GM18870 (cell line): Measurements from ENCODE around the gene WTIP.
"Not testable (repeated sequence)": the region's sequence is repeated elsewhere in the genome, so short reads cannot be mapped to it uniquely, and the experiment has no call there.

Source experiments
- ATAC-seq: cut with Tn5 transposase; IDR thresholded peaks from one replicate; pipeline ENCODE4 v1.9.1; 2021; ENCODE audit warnings: moderate library complexity; ENCODE audit not compliant: unreplicated experiment

Gene WTIP

GRCh38 chr19:34480971-34481841 lies at the start of gene WTIP:
TSS of gene WTIP (plus strand) at chr19:34481758. CDS start at chr19:34481975, 217 bp downstream.
- ATAC-seq: no peak

DNA sequence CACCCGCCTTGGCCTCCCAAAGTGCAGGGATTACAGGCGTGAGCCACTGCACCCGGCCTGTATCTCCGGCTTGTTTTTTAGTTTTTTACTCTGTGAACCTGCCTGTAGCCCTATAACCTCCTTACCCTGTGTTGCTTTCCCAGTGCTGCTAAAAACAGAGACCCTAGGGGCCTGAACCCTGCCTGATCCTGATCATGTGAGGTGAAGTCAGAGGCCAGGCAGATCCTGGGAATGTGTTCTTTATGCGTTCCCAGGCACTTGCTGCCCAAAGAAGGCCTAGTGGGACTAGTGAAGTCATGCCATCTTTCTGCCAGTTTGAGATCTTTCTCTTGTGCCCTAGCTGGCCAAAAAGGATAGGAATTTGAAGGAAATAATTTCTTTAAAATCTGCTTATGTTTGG lies 48.8 kb upstream of the WTIP start:
- no peak for ATAC-seq

GRCh38 chr19:34436716-34437115 lies 44.8 kb upstream of the WTIP start:
- no peak for ATAC-seq

GRCh38 chr19:34448191-34448590 lies 33.4 kb upstream of the WTIP start:
- no peak for ATAC-seq

DNA sequence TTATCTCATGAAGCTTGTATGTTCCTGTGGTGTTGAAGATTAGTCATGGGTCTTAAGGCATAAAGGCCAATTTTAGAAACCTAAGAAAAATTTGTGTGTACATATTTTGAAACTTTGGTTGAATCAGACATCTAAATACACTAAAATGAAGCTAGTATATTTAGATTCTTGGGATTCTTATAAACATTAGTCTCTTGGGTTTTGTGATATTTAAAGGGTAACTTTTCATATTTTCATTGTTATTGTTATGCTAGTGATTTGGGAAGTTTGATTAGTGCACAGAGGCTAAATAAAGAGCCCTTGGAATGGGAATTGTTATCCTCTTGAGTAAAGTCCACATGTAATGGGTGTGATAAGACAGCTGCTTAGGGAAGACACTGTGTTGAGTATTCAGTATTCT lies 28.8 kb upstream of the WTIP start:
- ATAC-seq: no peak

- ATAC-seq: no peak
Observed at GRCh38 chr19:34454091-34454490, 27.5 kb upstream of the WTIP start.

DNA sequence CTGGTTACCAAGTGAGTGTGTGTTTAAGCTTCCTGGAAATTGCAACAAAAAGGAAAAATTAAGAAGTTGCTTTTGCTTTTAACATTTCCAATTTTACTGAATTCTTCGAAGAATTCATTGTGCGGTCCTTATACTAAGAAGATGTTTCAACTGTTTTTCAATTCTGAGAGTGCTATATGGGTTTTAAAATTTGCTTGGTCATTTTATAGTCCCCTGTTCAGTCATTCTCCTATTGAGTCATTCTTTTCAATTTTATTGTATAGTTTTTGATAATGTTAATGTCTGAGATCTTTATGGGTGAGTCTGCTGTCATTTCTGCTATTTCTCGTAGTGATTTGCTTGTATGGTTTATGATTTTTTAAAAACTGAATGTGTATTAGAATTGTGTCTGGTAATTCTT lies 26.9 kb upstream of the WTIP start:
- ATAC-seq: no peak

DNA sequence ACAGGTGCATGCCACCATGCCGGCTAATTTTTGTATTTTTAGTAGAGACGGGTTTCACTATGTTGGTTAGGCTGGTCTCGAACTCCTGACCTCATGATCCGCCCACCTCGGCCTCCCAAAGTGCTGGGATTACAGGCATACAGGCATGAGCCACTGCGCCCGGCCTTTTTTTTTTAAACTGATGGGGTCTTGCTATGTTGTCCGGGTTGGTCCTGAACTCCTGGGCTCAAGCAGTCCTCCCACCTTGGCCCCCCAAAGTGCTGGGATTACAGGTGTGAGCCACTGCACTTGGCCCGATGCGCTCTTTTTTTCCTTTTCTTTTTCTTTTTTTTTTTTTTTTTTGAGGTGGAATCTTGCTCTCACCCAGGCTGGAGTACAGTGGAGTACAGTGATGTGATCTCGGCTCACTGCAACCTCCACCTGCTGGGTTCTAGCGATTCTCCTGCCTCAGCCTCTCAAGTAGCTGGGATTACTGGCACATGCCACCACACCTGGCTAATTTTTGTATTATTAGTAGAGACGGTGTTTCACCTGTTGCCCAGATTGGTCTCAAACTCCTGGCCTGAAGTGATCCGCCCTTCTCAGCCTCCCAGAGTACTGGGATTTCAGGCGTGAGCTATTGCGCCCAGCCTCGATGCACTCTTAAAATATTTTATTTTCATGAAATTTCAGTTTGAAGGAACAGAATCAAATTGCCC lies 25.6 kb upstream of the WTIP start:
- not testable (repeated sequence) for ATAC-seq

- no peak for ATAC-seq
Observed at GRCh38 chr19:34457446-34457845, 24.1 kb upstream of the WTIP start.

DNA sequence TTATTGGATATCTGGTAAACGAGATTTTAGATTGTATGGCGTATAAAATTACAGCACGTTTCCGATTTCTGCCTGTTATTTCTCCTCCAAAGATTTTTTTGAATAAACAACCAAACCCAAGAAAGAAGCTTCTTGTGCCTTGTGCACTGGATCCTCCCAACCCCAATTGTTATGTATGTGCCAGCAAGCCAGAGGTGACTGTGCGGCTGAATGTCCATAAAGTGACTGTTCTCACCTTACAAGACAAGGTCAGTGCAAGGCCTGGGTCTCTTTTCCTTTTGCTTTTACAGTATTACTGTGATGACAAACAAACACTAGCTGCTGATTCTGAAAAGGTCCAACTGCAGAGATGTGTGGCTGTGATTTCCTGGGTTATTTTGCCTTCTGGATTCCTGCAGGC lies 22.9 kb upstream of the WTIP start:
- no peak for ATAC-seq

DNA sequence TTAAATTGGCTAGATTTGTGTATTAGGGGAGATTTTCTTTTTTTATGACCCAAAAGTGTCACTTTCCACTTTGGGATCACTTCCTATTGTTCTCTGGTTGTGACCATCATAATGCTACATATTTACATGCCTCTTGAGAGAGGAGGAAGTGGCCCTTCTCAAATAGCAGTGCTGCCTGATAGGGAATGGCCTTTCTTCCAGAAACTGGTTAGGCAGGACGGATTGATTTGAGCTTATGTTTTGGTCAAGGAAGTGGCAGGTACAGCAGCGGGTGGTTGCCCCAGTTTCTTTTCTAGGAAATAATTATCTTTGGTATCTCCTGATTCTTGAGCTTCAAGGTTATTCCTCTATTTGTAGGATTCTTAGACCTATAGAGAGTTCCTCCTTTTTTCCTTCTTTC lies 21.9 kb upstream of the WTIP start:
- ATAC-seq: no peak

DNA sequence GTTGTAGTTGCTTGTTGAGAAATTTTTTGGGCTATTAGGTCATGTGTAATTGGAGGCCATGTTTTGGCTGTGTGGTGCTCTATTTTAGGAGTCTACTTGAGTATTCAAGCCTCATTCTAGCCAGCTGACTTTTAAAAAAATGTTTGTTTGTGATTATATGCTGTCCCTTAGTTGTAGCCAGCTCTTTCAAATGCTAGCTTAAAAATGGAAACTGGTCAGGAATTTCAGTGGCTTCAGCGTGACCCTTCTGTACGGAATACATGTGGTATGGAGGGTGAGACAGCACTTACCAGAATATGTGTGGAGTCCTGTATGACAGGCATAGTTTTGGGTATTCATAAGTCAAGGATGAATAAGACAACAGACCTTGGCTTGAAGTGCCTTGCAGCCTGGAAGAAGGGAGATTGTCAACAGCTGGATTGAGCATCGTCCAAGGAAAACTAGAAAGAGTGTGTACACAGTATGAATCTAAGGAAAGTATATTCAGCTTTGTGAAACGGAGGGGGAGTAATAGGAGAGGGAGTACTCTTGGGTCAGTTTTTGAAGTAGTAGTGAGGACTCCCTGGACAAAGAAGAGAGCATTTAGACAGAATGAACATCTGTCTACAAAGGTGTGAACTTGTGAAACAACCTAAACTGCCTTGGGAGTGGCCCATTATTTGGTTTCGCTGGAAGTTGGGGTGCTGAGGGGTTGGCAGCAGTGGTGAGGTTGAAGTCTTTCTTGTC lies 20.0 kb upstream of the WTIP start:
- no peak for ATAC-seq

DNA sequence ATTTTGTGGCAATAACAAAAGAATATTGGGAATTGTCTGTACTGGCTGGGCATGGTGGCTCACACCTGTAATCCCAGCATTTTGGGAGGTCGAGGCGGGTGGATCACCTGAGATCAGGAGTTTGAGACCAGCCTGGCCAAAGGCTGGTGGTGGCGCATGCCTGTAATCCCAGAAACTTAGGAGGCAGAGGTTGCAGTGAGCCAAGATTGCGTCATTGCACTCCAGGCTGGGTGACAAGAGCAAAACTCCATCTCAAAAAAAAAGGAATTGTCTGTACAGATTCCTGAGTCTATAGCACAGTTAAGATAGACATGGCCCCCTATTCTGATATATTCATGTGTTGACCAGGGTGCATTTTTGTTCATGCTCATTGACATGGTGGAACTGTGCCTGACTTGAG lies 16.8 kb upstream of the WTIP start:
- ATAC-seq: not testable (repeated sequence)

DNA sequence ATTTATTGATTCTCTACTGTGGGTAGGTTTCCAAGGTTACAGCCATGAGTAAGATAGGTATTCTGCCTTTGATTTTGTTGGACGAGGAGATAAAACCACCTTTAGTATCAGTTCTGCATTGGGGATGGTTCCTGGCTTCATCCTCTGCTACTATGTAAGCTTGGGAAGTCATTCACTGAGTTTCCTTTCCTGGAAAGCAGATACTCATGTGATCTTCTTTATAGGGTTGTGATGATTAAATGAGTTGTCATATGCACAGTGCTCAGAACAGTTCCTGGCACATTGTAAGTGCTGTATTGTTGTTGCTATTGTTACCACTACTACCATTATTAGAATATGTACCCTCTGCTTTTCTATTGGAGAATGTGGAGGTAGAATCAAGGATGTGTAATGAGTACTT lies 13.1 kb upstream of the WTIP start:
- ATAC-seq: no peak

DNA sequence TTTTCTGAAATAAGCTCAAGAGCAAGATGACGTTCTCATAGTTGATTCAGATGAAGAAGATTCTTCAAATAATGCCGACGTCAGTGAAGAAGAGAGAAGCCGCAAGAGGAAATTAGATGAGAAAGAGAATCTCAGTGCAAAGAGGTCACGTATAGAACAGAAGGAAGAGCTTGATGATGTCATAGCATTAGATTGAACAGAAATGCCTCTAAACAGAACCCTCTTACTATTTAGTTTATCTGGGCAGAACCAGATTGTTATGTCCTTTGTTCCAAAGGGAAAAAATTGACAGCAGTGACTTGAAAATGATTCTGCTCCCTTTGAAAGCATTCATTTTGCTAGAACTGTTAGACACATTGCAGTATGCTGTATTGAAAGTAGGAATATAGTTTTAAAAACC lies 12.5 kb upstream of the WTIP start:
- not testable (repeated sequence) for ATAC-seq

- ATAC-seq: no peak
Observed at GRCh38 chr19:34471906-34472700, 9.5 kb upstream of the WTIP start.

DNA sequence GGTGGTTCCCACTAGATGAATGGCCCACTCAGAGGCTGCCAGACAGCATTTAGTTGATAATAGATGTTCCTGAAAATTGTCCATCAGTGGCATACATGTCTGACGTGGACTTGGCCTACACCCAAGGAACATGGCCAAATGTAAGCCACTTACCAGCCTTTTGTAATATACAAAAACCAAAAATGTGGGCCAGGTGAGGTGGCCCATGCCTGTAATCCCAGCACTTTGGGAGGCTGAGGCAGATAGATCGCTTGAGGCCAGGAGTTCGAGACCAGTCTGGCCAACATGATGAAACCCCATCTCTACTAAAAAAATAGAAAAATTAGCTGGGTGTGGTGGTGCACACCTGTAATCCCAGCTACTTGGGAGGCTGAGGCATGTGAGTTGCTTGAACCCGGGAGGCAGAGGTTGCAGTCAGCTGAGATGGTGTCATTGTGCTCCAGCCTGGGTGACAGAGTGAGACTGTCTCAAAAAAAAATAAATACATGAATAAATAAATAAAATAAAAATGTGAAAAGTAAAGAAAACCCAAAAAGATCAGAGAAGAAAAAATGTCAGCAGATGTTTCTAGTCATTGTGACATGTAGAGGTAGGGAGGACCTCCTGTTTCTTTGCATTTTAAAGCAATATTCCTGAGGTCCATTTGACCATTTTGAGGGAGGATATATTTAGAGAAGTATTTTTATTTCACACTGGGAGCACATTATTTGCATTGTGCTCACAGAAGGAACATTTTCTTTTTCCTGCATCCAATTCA lies 7.1 kb upstream of the WTIP start:
- no peak for ATAC-seq

DNA sequence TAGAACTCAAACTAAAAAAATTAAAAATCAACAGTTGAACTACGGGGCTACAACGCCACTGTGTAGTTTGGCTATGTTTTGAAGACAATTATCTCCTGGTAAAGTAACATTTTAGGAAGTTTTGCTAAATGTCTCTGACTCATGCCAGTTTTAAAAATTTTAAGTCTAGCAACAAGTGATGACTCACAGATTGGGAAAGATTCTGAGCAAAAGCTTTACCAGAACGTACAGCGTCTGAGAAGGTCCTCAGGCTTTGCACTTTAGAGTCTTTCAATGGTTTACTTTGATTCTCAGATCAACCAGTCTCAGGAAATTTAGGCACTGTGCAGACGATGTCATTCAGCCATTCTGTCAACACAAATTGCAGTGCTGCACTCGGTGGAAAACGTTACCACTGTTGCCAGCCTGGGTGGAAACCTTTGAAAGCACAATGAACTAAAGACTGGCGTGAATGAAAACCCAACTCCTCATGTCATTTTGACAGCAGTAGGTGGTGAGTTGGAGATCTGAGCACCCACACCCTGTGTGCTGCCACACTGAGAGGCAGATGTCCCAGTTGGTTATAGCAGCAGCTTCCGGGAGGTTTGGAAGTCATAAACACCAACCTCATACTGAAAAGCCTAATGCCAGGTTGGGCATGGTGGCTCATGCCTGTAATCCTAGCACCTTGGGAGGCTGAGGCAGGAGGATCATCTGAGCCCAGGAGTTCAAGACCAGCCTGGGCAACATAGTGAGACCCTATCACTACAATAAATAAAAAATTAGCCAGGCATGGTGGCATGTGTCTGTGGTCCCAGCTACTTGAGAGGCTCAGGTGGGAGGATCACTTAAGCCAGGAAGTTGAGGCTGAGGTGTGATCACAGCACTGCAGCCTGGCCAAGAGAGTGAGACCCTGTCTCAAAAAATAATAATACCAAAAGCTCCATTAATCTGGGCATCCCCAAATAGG lies 6.3 kb upstream of the WTIP start:
- ATAC-seq: no peak

- no peak for ATAC-seq
Observed at GRCh38 chr19:34475975-34476594, 5.5 kb upstream of the WTIP start.
